ENCODE results near the gene UPK3A. TPM values are rescaled to one million over a fixed set of nuclear protein-coding genes. Genes with fewer than 3 reads are reported as not detected.

UPK3A gene
- total RNA-seq, 3 donors from 2014 or later, result 0.67 TPM; not detected in 2

- Histone ChIP-seq H3K9me3 (no peaks in the 10 kb centered on the region), H3K4me1 (ENCODE audit: low read depth) (peaks cover 4% of the 10 kb centered on the region), H3K36me3 (ENCODE audit: low read depth) (no peaks in the 10 kb centered on the region), H3K4me3 (no peak overlapping the region)
- no peak for TF ChIP-seq CTCF (IDR thresholded peaks at IDR 0.05)
- DNase-seq (peak in 1 of 3 donors; percentile 81), ATAC-seq (peak; percentile 66)
- intact Hi-C loops (cut with DNase I, micrococcal nuclease), result no loop called here
Observed at GRCh38 chr22:45261407-45262088, 23.2 kb upstream of the UPK3A start.

GRCh38 chr22:45262195-45262930 lies 22.4 kb upstream of the UPK3A start:
- no peak overlapping the region for H3K4me3 ChIP-seq
- H3K36me3 ChIP-seq (ENCODE audit: low read depth), result no peaks in the 10 kb centered on the region
- intact Hi-C loops (cut with DNase I, micrococcal nuclease), result no loop called here
- H3K4me1 ChIP-seq (ENCODE audit: low read depth), result peaks cover 4% of the 10 kb centered on the region
- ATAC-seq (peak; percentile 23), DNase-seq (no peak)
- H3K9me3 ChIP-seq, result no peaks in the 10 kb centered on the region
- TF ChIP-seq CTCF (IDR thresholded peaks at IDR 0.05), result no peak

DNA sequence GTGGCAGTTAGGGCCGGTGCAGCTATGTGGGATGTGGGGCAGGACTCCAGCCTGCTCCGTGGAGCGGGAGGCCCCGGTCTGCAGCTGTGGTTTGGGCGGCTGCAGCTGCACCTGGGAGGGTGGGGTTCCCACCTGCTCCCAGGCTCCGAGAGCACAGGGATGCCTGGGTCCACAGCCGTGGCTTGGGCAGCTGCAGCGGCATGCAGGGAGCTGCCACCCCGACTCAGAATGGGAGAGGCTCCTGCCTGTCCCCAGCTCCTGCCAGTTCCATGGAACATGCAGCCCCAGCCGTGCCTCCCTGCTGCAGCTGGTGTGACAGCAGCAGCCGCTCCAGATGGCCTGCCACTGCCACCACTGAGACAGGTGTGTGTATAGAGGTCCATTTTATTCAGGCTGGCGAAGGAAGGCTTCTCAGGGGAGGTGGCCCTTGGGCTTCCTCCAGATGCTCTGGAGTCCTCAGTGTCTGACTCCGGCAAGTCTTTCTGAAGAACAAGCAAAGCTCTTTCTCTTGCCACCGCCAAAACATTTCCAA lies 21.8 kb upstream of the UPK3A start:
- H3K9me3 ChIP-seq, result no peaks in the 10 kb centered on the region
- TF ChIP-seq CTCF (IDR thresholded peaks at IDR 0.05), result no peak
- ATAC-seq (peak; percentile 59), DNase-seq (no peak)
- H3K36me3 ChIP-seq (ENCODE audit: low read depth), result no peaks in the 10 kb centered on the region
- no peak overlapping the region for H3K4me3 ChIP-seq
- intact Hi-C loops (cut with DNase I, micrococcal nuclease), result no loop called here
- H3K4me1 ChIP-seq (ENCODE audit: low read depth), result peaks cover 4% of the 10 kb centered on the region

GRCh38 chr22:45263463-45264269 lies 21.1 kb upstream of the UPK3A start:
- TF ChIP-seq CTCF (IDR thresholded peaks at IDR 0.05), result peak; percentile 24
- peak; percentile 72 for ATAC-seq
- no peak overlapping the region for H3K4me3 ChIP-seq
- peaks cover 4% of the 10 kb centered on the region for H3K4me1 ChIP-seq (ENCODE audit: low read depth)
- peak in 2 of 3 donors; percentile 63 to 71 for DNase-seq
- no peaks in the 10 kb centered on the region for H3K9me3 ChIP-seq
- intact Hi-C loops (cut with DNase I, micrococcal nuclease), result no loop called here
- H3K36me3 ChIP-seq (ENCODE audit: low read depth), result no peaks in the 10 kb centered on the region

DNA sequence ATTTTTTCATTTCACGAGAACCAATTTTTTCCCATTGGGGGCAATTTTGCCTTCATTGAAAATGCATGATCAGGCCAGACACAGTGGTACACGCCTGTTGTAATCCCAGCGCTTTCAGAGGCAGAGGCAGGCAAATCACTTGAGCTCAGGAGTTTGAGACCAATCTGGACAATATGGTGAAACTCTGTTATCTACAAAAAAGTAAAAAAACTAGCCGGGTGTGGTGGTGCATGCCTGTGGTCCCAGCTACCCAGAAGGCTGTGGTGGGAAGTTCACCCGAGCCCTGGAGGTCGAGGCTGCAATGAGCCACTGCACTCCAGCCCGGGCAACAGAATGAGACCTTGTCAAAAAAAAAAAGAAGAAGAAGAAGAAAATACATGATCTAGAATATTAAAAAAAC lies 19.2 kb upstream of the UPK3A start:
- intact Hi-C loops (cut with DNase I, micrococcal nuclease), result loop anchor here (5.0 kb wide), 2 partner anchors 167 to 172 kb away; no protein-coding TSS in a partner anchor
- Histone ChIP-seq H3K9me3 (no peaks in the 10 kb centered on the region), H3K4me3 (no peak overlapping the region), H3K4me1 (ENCODE audit: low read depth) (peaks cover 10% of the 10 kb centered on the region), H3K36me3 (ENCODE audit: low read depth) (no peaks in the 10 kb centered on the region)
- ATAC-seq (no peak), DNase-seq (no peak)
- TF ChIP-seq CTCF (IDR thresholded peaks at IDR 0.05), result no peak
